ENCODE results near the gene C2. TPM values are rescaled to one million over a fixed set of nuclear protein-coding genes. Genes with fewer than 3 reads are reported as not detected.

The C2 gene
- total RNA-seq, 1 experiment from 2014 or later, result 0.66 TPM

GRCh38 chr6:31920811-31921210 lies 6.7 kb upstream of the C2 start:
- no peak overlapping the region for H3K4me3 Mint-ChIP-seq
- TF ChIP-seq, protein P1, sequence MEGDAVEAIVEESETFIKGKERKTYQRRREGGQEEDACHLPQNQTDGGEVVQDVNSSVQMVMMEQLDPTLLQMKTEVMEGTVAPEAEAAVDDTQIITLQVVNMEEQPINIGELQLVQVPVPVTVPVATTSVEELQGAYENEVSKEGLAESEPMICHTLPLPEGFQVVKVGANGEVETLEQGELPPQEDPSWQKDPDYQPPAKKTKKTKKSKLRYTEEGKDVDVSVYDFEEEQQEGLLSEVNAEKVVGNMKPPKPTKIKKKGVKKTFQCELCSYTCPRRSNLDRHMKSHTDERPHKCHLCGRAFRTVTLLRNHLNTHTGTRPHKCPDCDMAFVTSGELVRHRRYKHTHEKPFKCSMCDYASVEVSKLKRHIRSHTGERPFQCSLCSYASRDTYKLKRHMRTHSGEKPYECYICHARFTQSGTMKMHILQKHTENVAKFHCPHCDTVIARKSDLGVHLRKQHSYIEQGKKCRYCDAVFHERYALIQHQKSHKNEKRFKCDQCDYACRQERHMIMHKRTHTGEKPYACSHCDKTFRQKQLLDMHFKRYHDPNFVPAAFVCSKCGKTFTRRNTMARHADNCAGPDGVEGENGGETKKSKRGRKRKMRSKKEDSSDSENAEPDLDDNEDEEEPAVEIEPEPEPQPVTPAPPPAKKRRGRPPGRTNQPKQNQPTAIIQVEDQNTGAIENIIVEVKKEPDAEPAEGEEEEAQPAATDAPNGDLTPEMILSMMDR (conservative IDR thresholded peaks at IDR 0.05), result no peak
- Histone ChIP-seq H2BK12ac (ENCODE audit: insufficient read length, low read depth, low read length) (no peak overlapping the region), H3K79me1 (ENCODE audit: insufficient read depth, low read depth, low read length, poor library complexity, severe bottlenecking) (no peaks in the 10 kb centered on the region), H3K14ac (ENCODE audit: insufficient read depth, low read length) (no peak overlapping the region), H2BK120ac (ENCODE audit: low read depth, low read length, poor library complexity, severe bottlenecking) (no peak overlapping the region), H3K27ac (ENCODE audit: insufficient read length, low read depth, low read length) (no peak overlapping the region), H3K23me2 (ENCODE audit: insufficient read length, low read depth, low read length, poor library complexity, severe bottlenecking) (no peaks in the 10 kb centered on the region), H3K4me1 (ENCODE audit: insufficient read depth, low read length) (no peaks in the 10 kb centered on the region), H4K8ac (replicated peaks; ENCODE audit: insufficient read length, low read depth, low read length) (no peak overlapping the region), H2AFZ (ENCODE audit: low read length) (no peak overlapping the region), H4K91ac (ENCODE audit: insufficient read length, low read depth, low read length) (no peak overlapping the region), H3K9ac (ENCODE audit: extremely low read depth, insufficient read length, low read length) (no peak overlapping the region), H3K18ac (ENCODE audit: insufficient read length, low read depth, low read length) (no peak overlapping the region), H2BK15ac (ENCODE audit: low read depth, low read length) (no peak overlapping the region), H3T11ph (ENCODE audit: low read length) (no peak overlapping the region), H3K79me2 (ENCODE audit: insufficient read depth, low read length) (no peaks in the 10 kb centered on the region), H3K4me2 (ENCODE audit: insufficient read depth, insufficient read length, low read length) (no peak overlapping the region), H2BK5ac (ENCODE audit: insufficient read length, low read length) (no peak overlapping the region), H2BK20ac (ENCODE audit: low read depth, low read length, poor library complexity, severe bottlenecking) (no peak overlapping the region), H3K9me3 (ENCODE audit: control insufficient read depth, low read depth, low read length) (no peaks in the 10 kb centered on the region), H3K27me3 (ENCODE audit: insufficient read depth, low read length) (no peaks in the 10 kb centered on the region), H3K4ac (ENCODE audit: low read depth, low read length) (no peak overlapping the region), H3K56ac (ENCODE audit: insufficient read length, low read depth, low read length) (no peak overlapping the region), H3K23ac (ENCODE audit: insufficient read length, low read depth, low read length) (no peak overlapping the region), H2AK5ac (ENCODE audit: insufficient read length, low read length) (no peak overlapping the region), H4K5ac (ENCODE audit: insufficient read length, low read depth, low read length) (no peak overlapping the region), H4K20me1 (ENCODE audit: control insufficient read depth, insufficient read depth, insufficient read length) (no peaks in the 10 kb centered on the region)
- no peak for DNase-seq
- 0 out of 4 replicates have a peak, but pooled peaks cover 0 to 2% of the 10 kb centered on the region in 2 experiments for H3K4me1 Mint-ChIP-seq
- no peaks in the 10 kb centered on the region for H3K36me3 Mint-ChIP-seq (ENCODE audit: insufficient read depth in 1 of 3, low read depth in 3 of 3)
- H3K9me3 Mint-ChIP-seq, result no peaks in the 10 kb centered on the region; a peak in 1 of 5 replicates
- peaks cover 3% of the 10 kb centered on the region; the same call in 1 of the 2 replicates for H3K27me3 Mint-ChIP-seq (ENCODE audit: low read depth)
- no CpG with 5 or more reads among the region's 2 CpGs for WGBS (ENCODE audit: extremely low coverage, insufficient read length, low lambda C conversion rate)
- H3K27ac Mint-ChIP-seq, result no peak overlapping the region; a peak in 2 of 7 replicates

Measured in H9 (cell line).